Measurements from ENCODE around the gene ZCWPW1.
"Not testable (repeated sequence)": the region's sequence is repeated elsewhere in the genome, so short reads cannot be mapped to it uniquely, and the experiment has no call there.

The ZCWPW1 gene

GRCh38 chr7:100373870-100374598 lies 54.5 kb downstream of the ZCWPW1 start:
- in situ Hi-C loops (cut with HindIII; ENCODE audit: low sequenced_read_pairs): not testable (repeated sequence)

GRCh38 chr7:100373261-100373831 lies 55.2 kb downstream of the ZCWPW1 start, which contains the start of gene PILRA:
PILRA (plus strand) TSS chr7:100373487; CDS start chr7:100373657, 170 bp downstream.
- in situ Hi-C loops (cut with HindIII; ENCODE audit: low sequenced_read_pairs): no loop called here

GRCh38 chr7:100372694-100373093 lies 55.8 kb downstream of the ZCWPW1 start:
- in situ Hi-C loops (cut with HindIII; ENCODE audit: low sequenced_read_pairs): no loop called here

GRCh38 chr7:100372256-100372655 lies 56.2 kb downstream of the ZCWPW1 start:
- in situ Hi-C loops (cut with HindIII; ENCODE audit: low sequenced_read_pairs): no loop called here

- in situ Hi-C loops (cut with HindIII; ENCODE audit: low sequenced_read_pairs): no loop called here
These were observed 56.8 kb downstream of the ZCWPW1 start for GRCh38 chr7:100371561-100372171.

GRCh38 chr7:100370746-100371145 lies 57.8 kb downstream of the ZCWPW1 start:
- in situ Hi-C loops (cut with HindIII; ENCODE audit: low sequenced_read_pairs): no loop called here

GRCh38 chr7:100370303-100370702 lies 58.2 kb downstream of the ZCWPW1 start:
- in situ Hi-C loops (cut with HindIII; ENCODE audit: low sequenced_read_pairs): no loop called here

- in situ Hi-C loops (cut with HindIII; ENCODE audit: low sequenced_read_pairs): no loop called here
These were observed 59.4 kb downstream of the ZCWPW1 start for GRCh38 chr7:100369105-100369504.

GRCh38 chr7:100367676-100368613 lies 60.6 kb downstream of the ZCWPW1 start:
- in situ Hi-C loops (cut with HindIII; ENCODE audit: low sequenced_read_pairs): no loop called here

- in situ Hi-C loops (cut with HindIII; ENCODE audit: low sequenced_read_pairs): no loop called here
These were observed 61.3 kb downstream of the ZCWPW1 start for GRCh38 chr7:100367251-100367620.

GRCh38 chr7:100366411-100367250 lies 61.9 kb downstream of the ZCWPW1 start:
- in situ Hi-C loops (cut with HindIII; ENCODE audit: low sequenced_read_pairs): no loop called here

GRCh38 chr7:100365998-100366367 lies 62.5 kb downstream of the ZCWPW1 start:
- in situ Hi-C loops (cut with HindIII; ENCODE audit: low sequenced_read_pairs): not testable (repeated sequence)

- in situ Hi-C loops (cut with HindIII; ENCODE audit: low sequenced_read_pairs): no loop called here
These were observed 64.0 kb downstream of the ZCWPW1 start for GRCh38 chr7:100364480-100364879.

GRCh38 chr7:100363797-100364196 lies 64.7 kb downstream of the ZCWPW1 start:
- in situ Hi-C loops (cut with HindIII; ENCODE audit: low sequenced_read_pairs): not testable (repeated sequence)

GRCh38 chr7:100363098-100363497 lies 65.4 kb downstream of the ZCWPW1 start:
- in situ Hi-C loops (cut with HindIII; ENCODE audit: low sequenced_read_pairs): no loop called here

- in situ Hi-C loops (cut with HindIII; ENCODE audit: low sequenced_read_pairs): no loop called here
These were observed 68.2 kb downstream of the ZCWPW1 start for GRCh38 chr7:100360135-100360854.

- in situ Hi-C loops (cut with HindIII; ENCODE audit: low sequenced_read_pairs): no loop called here
These were observed 69.7 kb downstream of the ZCWPW1 start for GRCh38 chr7:100358857-100359212.

- in situ Hi-C loops (cut with HindIII; ENCODE audit: low sequenced_read_pairs): no loop called here
These were observed 70.3 kb downstream of the ZCWPW1 start, which contains the start of gene PILRB for GRCh38 chr7:100358027-100358856. PILRB (plus strand) TSS chr7:100358117; CDS start chr7:100358303, 186 bp downstream.

GRCh38 chr7:100357131-100357561 lies 71.4 kb downstream of the ZCWPW1 start:
- in situ Hi-C loops (cut with HindIII; ENCODE audit: low sequenced_read_pairs): no loop called here
